ENCODE measurements around the gene ARHGAP35.
"Not testable (repeated sequence)": the region's sequence is repeated elsewhere in the genome, so short reads cannot be mapped to it uniquely, and the experiment has no call there.

The ARHGAP35 gene

GRCh38 chr19:46871173-46871572 lies 10.4 kb downstream of the ARHGAP35 start:
- not testable (repeated sequence) for DNase-seq

GRCh38 chr19:46872967-46873366 lies 12.2 kb downstream of the ARHGAP35 start:
- no peak for DNase-seq

GRCh38 chr19:46875234-46875633 lies 14.4 kb downstream of the ARHGAP35 start:
- DNase-seq, result no peak

- no peak for DNase-seq
Observed at GRCh38 chr19:46875657-46876056, 14.9 kb downstream of the ARHGAP35 start.

GRCh38 chr19:46878613-46879375 lies 18.0 kb downstream of the ARHGAP35 start:
- DNase-seq, result no peak

GRCh38 chr19:46880431-46880830 lies 19.6 kb downstream of the ARHGAP35 start:
- no peak for DNase-seq

- DNase-seq, result no peak
Observed at GRCh38 chr19:46881092-46881491, 20.3 kb downstream of the ARHGAP35 start.

GRCh38 chr19:46882034-46882433 lies 21.2 kb downstream of the ARHGAP35 start:
- no peak for DNase-seq

- not testable (repeated sequence) for DNase-seq
Observed at GRCh38 chr19:46882751-46883150, 22.0 kb downstream of the ARHGAP35 start.

- DNase-seq, result no peak
Observed at GRCh38 chr19:46885411-46885810, 24.6 kb downstream of the ARHGAP35 start.

GRCh38 chr19:46886546-46887239 lies 25.9 kb downstream of the ARHGAP35 start:
- no peak for DNase-seq

GRCh38 chr19:46887240-46887782 lies 26.5 kb downstream of the ARHGAP35 start:
- DNase-seq, result no peak

GRCh38 chr19:46890423-46891170 lies 29.8 kb downstream of the ARHGAP35 start:
- DNase-seq, result no peak

GRCh38 chr19:46892252-46893179 lies 31.7 kb downstream of the ARHGAP35 start:
- DNase-seq, result no peak

GRCh38 chr19:46896076-46896794 lies 35.4 kb downstream of the ARHGAP35 start:
- DNase-seq, result no peak

- DNase-seq, result no peak
Observed at GRCh38 chr19:46898731-46899130, 37.9 kb downstream of the ARHGAP35 start.

- no peak for DNase-seq
Observed at GRCh38 chr19:46900341-46900740, 39.5 kb downstream of the ARHGAP35 start.

- DNase-seq, result no peak
Observed at GRCh38 chr19:46901701-46902401, 41.1 kb downstream of the ARHGAP35 start.

- no peak for DNase-seq
Observed at GRCh38 chr19:46902402-46902766, 41.6 kb downstream of the ARHGAP35 start.

GRCh38 chr19:46903458-46903857 lies 42.7 kb downstream of the ARHGAP35 start:
- DNase-seq, result no peak
